ENCODE results near the gene UNC5A. TPM values are rescaled to one million over a fixed set of nuclear protein-coding genes. Genes with fewer than 3 reads are reported as not detected.

UNC5A gene
- total and polyA plus RNA-seq, 10 of the 15 experiments (the other 5 are each of a cell fraction or from before 2014, with no cell fraction given), result not detected

- H3K36me3 ChIP-seq (ENCODE audit: control insufficient read depth in 2 of 2, insufficient read depth in 2 of 2, low read length in 1 of 2), result no peaks in the 10 kb centered on the region
- no peak overlapping the region for H3K4me2 ChIP-seq (ENCODE audit: control insufficient read depth, insufficient read depth)
- BruUV-seq (replicated peaks), result no TSS peak
- FAIRE-seq, result no peak
- no peak overlapping the region for H3K4me3 ChIP-seq
- ChIA-PET SMC1A (ENCODE audit: uncharacterized antibody, unreplicated experiment) (no interaction called here), RAD21 (ENCODE audit: unreplicated experiment) (no interaction called here), CTCF (interaction anchor here (0.6 kb wide), 1 partner anchor 508 kb away, joined by 3 read pairs; no protein-coding TSS in a partner anchor), POLR2A (no interaction called here)
- peak; percentile 47 for ATAC-seq
- H3K27ac ChIP-seq (ENCODE audit: control insufficient read depth, insufficient read depth), result no peak overlapping the region
- no peak overlapping the region for H3K9ac ChIP-seq (ENCODE audit: control insufficient read depth, insufficient read depth, low read length)
- H3K79me2 ChIP-seq (ENCODE audit: control insufficient read depth, insufficient read depth, low read length), result no peaks in the 10 kb centered on the region
- DNase-seq (ENCODE audit: low read depth, low spot score), result no peak
- no peaks in the 10 kb centered on the region for H3K4me1 ChIP-seq (ENCODE audit: control insufficient read depth, insufficient read depth, low read length)
- H3K27me3 ChIP-seq (replicated peaks in 1 of 2; ENCODE audit: control insufficient read depth in 2 of 2, insufficient read depth in 2 of 2, low read length in 1 of 2), result peaks cover 0 to 5% of the 10 kb centered on the region in 2 experiments; a peak in 1 of 4 replicates
- intact Hi-C loops (cut with micrococcal nuclease; ENCODE audit: unreplicated experiment), result no loop called here
- no peak overlapping the region for H2AFZ ChIP-seq (ENCODE audit: control insufficient read depth, low read depth, low read length)
- in situ Hi-C loops (cut with MboI), result no loop called here
- 25% methylated on average over 15 of the region's 15 CpGs for WGBS (ENCODE audit: insufficient coverage, insufficient replicate concordance, low lambda C conversion rate, missing lambda C conversion rate)
- H4K20me1 ChIP-seq (ENCODE audit: control insufficient read depth, insufficient read depth), result no peaks in the 10 kb centered on the region
- H3K9me3 ChIP-seq (replicated peaks; ENCODE audit: control insufficient read depth, insufficient read depth, low read length), result no peaks in the 10 kb centered on the region
- TF ChIP-seq NRF1 (conservative IDR thresholded peaks at IDR 0.05; ENCODE audit: low read depth, low read length) (no peak), ZBTB33 (IDR thresholded peaks at IDR 0.05) (no peak), RELB (IDR thresholded peaks at IDR 0.05; ENCODE audit: low read depth) (no peak), PAX8 (IDR thresholded peaks at IDR 0.05) (no peak), TCF3 (IDR thresholded peaks at IDR 0.05; ENCODE audit: borderline replicate concordance, insufficient read depth, low read depth, low read length) (no peak), SMARCA5 (IDR thresholded peaks at IDR 0.05) (no peak), RUNX3 (IDR thresholded peaks at IDR 0.05; ENCODE audit: low read length) (no peak), LARP7 (IDR thresholded peaks at IDR 0.05) (no peak), GABPA (IDR thresholded peaks at IDR 0.05; ENCODE audit: low read depth) (no peak), REST (IDR thresholded peaks at IDR 0.05; ENCODE audit: low read depth, low read length) (no peak), IRF3 (IDR thresholded peaks at IDR 0.05) (no peak), KLF5 (IDR thresholded peaks at IDR 0.05; ENCODE audit: partially characterized antibody) (no peak), JUND (IDR thresholded peaks at IDR 0.05; ENCODE audit: low read depth, low read length) (no peak)
Observed at GRCh38 chr5:176789873-176790615, 20.3 kb upstream of the UNC5A start.

Data from GM12878 (cell line).